SK-N-MC (cell line): ENCODE data around the gene STAT5B.
"Not testable (repeated sequence)": the region's sequence is repeated elsewhere in the genome, so short reads cannot be mapped to it uniquely, and the experiment has no call there.

Experiments used
- EZH2 ChIP-seq: fragments of 200-600 bp; sonication (generic); IDR thresholded peaks from one replicate; pipeline ENCODE4 v1.6.1; 2017; ENCODE audit warnings: antibody characterized with exemption
- POLR2AphosphoS5 ChIP-seq: IDR thresholded peaks from 2 replicates; pipeline ENCODE4 v1.6.1; 2012; ENCODE audit warnings: mild to moderate bottlenecking, low read depth, low read length, borderline replicate concordance

GRCh38 chr17:42211921-42212341 lies 64.3 kb downstream of the STAT5B start:
- TF ChIP-seq POLR2AphosphoS5, EZH2: not testable (repeated sequence)
